Body of pancreas (tissue), 4 donors: ENCODE results near the gene PCOLCE2. TPM values are rescaled to one million over a fixed set of nuclear protein-coding genes. Genes with fewer than 3 reads are reported as not detected.

ENCODE experiments used
- ATAC-seq: fragments of 150-250 bp; one replicate; pipeline ENCODE4 v1.9.1; 2016
- DNase-seq, 4 donors: peaks; one replicate each; pipeline ENCODE4 v3.0.0-alpha.2; 2019
- H3K27ac ChIP-seq, 4 donors: fragments of 200-600 bp; sonication (generic); 1 replicate in 3 of 4; 2 replicates in 1 of 4; pipeline versions ENCODE4 v1.5.1 to v1.6.1; 2016 to 2019; ENCODE audit warnings: mild to moderate bottlenecking in 1 of 4, mixed read lengths in 1 of 4, moderate library complexity in 1 of 4
- H3K27me3 ChIP-seq, 2 donors: fragments of 200-600 bp; sonication (generic); one replicate each; pipeline ENCODE4 v1.6.0; 2016; ENCODE audit warnings: mild to moderate bottlenecking in 1 of 2
- H3K36me3 ChIP-seq, 2 donors: fragments of 200-600 bp; sonication (generic); replicated peaks in 1 of 2; 2 replicates each; pipeline ENCODE4 v1.5.1; 2016; ENCODE audit warnings: low read depth in 2 of 2; ENCODE audit not compliant: insufficient read depth in 1 of 2
- H3K4me1 ChIP-seq: fragments of 200-600 bp; sonication (generic); one replicate; pipeline ENCODE4 v1.6.0; 2016
- H3K4me3 ChIP-seq, 2 donors: fragments of 200-600 bp; sonication (generic); 1 replicate in 1 of 2; 2 replicates in 1 of 2; pipeline ENCODE4 v1.5.1; 2016 to 2019
- H3K9me3 ChIP-seq, 3 donors: fragments of 200-600 bp; sonication (generic); 1 replicate in 2 of 3; 2 replicates in 1 of 3; pipeline ENCODE4 v1.5.1; 2016
- CTCF ChIP-seq, 7 experiments: fragments of 450-650 bp in 4 of 7; fragments of 200-600 bp in 3 of 7; sonication (generic) in 3 of 7; IDR thresholded peaks; one replicate each; pipeline ENCODE4 v1.5.1; 2016 to 2019; ENCODE audit warnings: antibody characterized with exemption in 7 of 7
- POLR2A ChIP-seq, 3 donors: fragments of 450-650 bp; IDR thresholded peaks; one replicate each; pipeline ENCODE4 v1.6.1; 2016; ENCODE audit warnings: antibody characterized with exemption in 3 of 3, mild to moderate bottlenecking in 2 of 3
- WGBS, 2 donors: methylation state at CpG; one replicate each; pipeline ENCODE4 v1.1.5; 2017; 5-methylcytosine and 5-hydroxymethylcytosine counted together
- intact Hi-C: fragments of 100-400 bp; cut with DNase I; formaldehyde crosslinking; loops from one replicate; pipeline ENCODE4 v1.15.1; 2023
- total RNA-seq, 2 donors: library from RNA; depleted of rRNA; stranded (reverse); fragments of >200 nt; gene quantifications; one replicate each; pipeline ENCODE4 v1.1.0, GENCODE V29; 2016

PCOLCE2 gene
- total RNA-seq, 2 donors from 2014 or later, result 1.6 to 41.5 TPM

- H3K27ac ChIP-seq, result no peak overlapping the region
- DNase-seq (no peak), ATAC-seq (no peak)
- H3K9me3 ChIP-seq, result no peaks in the 10 kb centered on the region
- H3K36me3 ChIP-seq, result no peaks in the 10 kb centered on the region
- TF ChIP-seq CTCF (IDR thresholded peaks at IDR 0.05) (no peak), POLR2A (IDR thresholded peaks at IDR 0.05) (no peak)
- intact Hi-C loops, result no loop called here
- H3K4me3 ChIP-seq, result no peak overlapping the region
- H3K27me3 ChIP-seq, result no peaks in the 10 kb centered on the region
- H3K4me1 ChIP-seq, result no peaks in the 10 kb centered on the region
Observed at GRCh38 chr3:142925140-142925539, 36.3 kb upstream of the PCOLCE2 start.

- DNase-seq (no peak), ATAC-seq (no peak)
- Histone ChIP-seq H3K9me3 (no peaks in the 10 kb centered on the region), H3K27ac (no peak overlapping the region), H3K36me3 (no peaks in the 10 kb centered on the region), H3K4me1 (no peaks in the 10 kb centered on the region), H3K4me3 (no peak overlapping the region), H3K27me3 (no peaks in the 10 kb centered on the region)
- TF ChIP-seq CTCF (IDR thresholded peaks at IDR 0.05) (no peak), POLR2A (IDR thresholded peaks at IDR 0.05) (no peak)
- intact Hi-C loops, result no loop called here
Observed at GRCh38 chr3:142923694-142924093, 34.8 kb upstream of the PCOLCE2 start.

- Histone ChIP-seq H3K27me3 (no peaks in the 10 kb centered on the region), H3K4me3 (no peak overlapping the region), H3K36me3 (no peaks in the 10 kb centered on the region), H3K9me3 (no peaks in the 10 kb centered on the region), H3K27ac (no peak overlapping the region), H3K4me1 (no peaks in the 10 kb centered on the region)
- DNase-seq, result no peak
- intact Hi-C loops, result no loop called here
- WGBS, 2 donors, result 59 to 62% methylated on average over 2 of the region's 2 CpGs
- no peak for TF ChIP-seq CTCF (IDR thresholded peaks at IDR 0.05)
- TF ChIP-seq POLR2A (IDR thresholded peaks at IDR 0.05), result no peak
- ATAC-seq, result no peak
Observed at GRCh38 chr3:142916605-142917004, 27.7 kb upstream of the PCOLCE2 start.

- Histone ChIP-seq H3K9me3 (no peaks in the 10 kb centered on the region), H3K27ac (no peak overlapping the region), H3K27me3 (no peaks in the 10 kb centered on the region), H3K4me3 (no peak overlapping the region), H3K36me3 (no peaks in the 10 kb centered on the region), H3K4me1 (no peaks in the 10 kb centered on the region)
- intact Hi-C loops, result no loop called here
- WGBS, 2 donors, result 78 to 82% methylated on average over 3 of the region's 3 CpGs
- ATAC-seq (no peak), DNase-seq (no peak)
- TF ChIP-seq CTCF (IDR thresholded peaks at IDR 0.05) (no peak), POLR2A (IDR thresholded peaks at IDR 0.05) (no peak)
Observed at GRCh38 chr3:142915636-142916035, 26.8 kb upstream of the PCOLCE2 start.

GRCh38 chr3:142914286-142914811 is 25.5 kb upstream of the PCOLCE2 start:
- intact Hi-C loops, result no loop called here
- H3K4me1 ChIP-seq, result no peaks in the 10 kb centered on the region
- no peaks in the 10 kb centered on the region for H3K27me3 ChIP-seq
- no peak overlapping the region for H3K27ac ChIP-seq
- ATAC-seq (no peak), DNase-seq (no peak)
- H3K4me3 ChIP-seq, result no peak overlapping the region
- TF ChIP-seq CTCF (IDR thresholded peaks at IDR 0.05), result no peak
- TF ChIP-seq POLR2A (IDR thresholded peaks at IDR 0.05), result no peak
- H3K36me3 ChIP-seq, result no peaks in the 10 kb centered on the region
- 28 to 32% methylated on average over 3 of the region's 3 CpGs for WGBS, 2 donors
- H3K9me3 ChIP-seq, result no peaks in the 10 kb centered on the region
